Adrenal gland (tissue), 5 donors: ENCODE results near the gene TNNT3.

Experiments used
- CTCF ChIP-seq, 6 experiments: fragments of 450-650 bp in 4 of 6; fragments of 200-600 bp in 2 of 6; sonication (generic) in 1 of 6; IDR thresholded peaks; 1 replicate in 5 of 6; 2 replicates in 1 of 6; pipeline versions ENCODE4 v1.5.1 to v1.8.0; 2016 to 2021; ENCODE audit warnings: antibody characterized with exemption in 6 of 6, mild to moderate bottlenecking in 2 of 6, moderate library complexity in 1 of 6
- POLR2A ChIP-seq, 2 donors: fragments of 450-650 bp; IDR thresholded peaks; one replicate each; pipeline ENCODE4 v1.6.1; 2017; ENCODE audit warnings: antibody characterized with exemption in 2 of 2, mild to moderate bottlenecking in 2 of 2, moderate library complexity in 1 of 2
- donor health status: DM: no; HTN: no; CAD: no.

GRCh38 chr11:1923201-1923956 lies 3.9 kb downstream of the TNNT3 start:
- TF ChIP-seq POLR2A (IDR thresholded peaks at IDR 0.05), result no peak
- TF ChIP-seq CTCF (IDR thresholded peaks at IDR 0.05), result no peak
